IMR-90 (cell line): ENCODE measurements around the gene INPP5D. TPM values are rescaled to one million over a fixed set of nuclear protein-coding genes. Genes with fewer than 3 reads are reported as not detected.

Experiments used
- ATAC-seq: fragments of 200-7000 bp; cut with Tn5 transposase; 2 replicates; pipeline ENCODE4 v1.9.1; 2020; ENCODE audit warnings: low read depth, mild to moderate bottlenecking, moderate library complexity
- BruUV-seq: library from RNA; stranded (reverse); fragments of 400-500 nt; replicated peaks from 2 replicates; lab custom pipeline; 2021; lab: Mats Ljungman, UMichigan
- CTCF ChIA-PET: fragments of 300-600 bp; formaldehyde crosslinking; extraction: SDS; loops from one replicate; lab custom pipeline; 2021; ENCODE audit warnings: antibody characterized with exemption; lab: Yijun Ruan, JAX
- POLR2A ChIA-PET: fragments of 300-600 bp; sonication (Branson Sonifier 250); formaldehyde crosslinking; loops from one replicate; lab custom pipeline; 2022; ENCODE audit warnings: antibody characterized with exemption; ENCODE audit not compliant: unreplicated experiment; lab: Charles Lee
- DNase-seq: peaks from one replicate; pipeline ENCODE4 v3.0.0; 2013
- H2AFZ ChIP-seq: replicated peaks from 2 replicates; pipeline ENCODE3; 2013; ENCODE audit warnings: low read length, mild to moderate bottlenecking; ENCODE audit not compliant: poor library complexity
- H2AK5ac ChIP-seq: 2 replicates; pipeline ENCODE4 v1.6.1; 2013; ENCODE audit warnings: low read depth, low read length, inconsistent platforms
- H2AK9ac ChIP-seq: replicated peaks from 2 replicates; pipeline ENCODE3; 2013; ENCODE audit warnings: mild to moderate bottlenecking, low read depth, low read length, moderate library complexity; ENCODE audit not compliant: poor library complexity
- H2BK120ac ChIP-seq: 2 replicates; pipeline ENCODE4 v1.6.1; 2013; ENCODE audit warnings: low read depth, low read length, inconsistent platforms
- H2BK15ac ChIP-seq: 3 replicates; pipeline ENCODE4 v1.6.1; 2013; ENCODE audit warnings: low read depth, low read length, inconsistent platforms
- H2BK20ac ChIP-seq: 2 replicates; pipeline ENCODE4 v1.6.1; 2013; ENCODE audit warnings: low read depth, mild to moderate bottlenecking, inconsistent platforms, low read length, moderate library complexity
- H2BK5ac ChIP-seq: 2 replicates; pipeline ENCODE4 v1.6.1; 2013; ENCODE audit warnings: mild to moderate bottlenecking, low read depth, low read length, inconsistent platforms; ENCODE audit not compliant: poor library complexity, severe bottlenecking
- H3K14ac ChIP-seq: replicated peaks from 2 replicates; pipeline ENCODE4 v1.6.1; 2013; ENCODE audit warnings: low read depth, low read length, inconsistent platforms
- H3K18ac ChIP-seq: 2 replicates; pipeline ENCODE4 v1.6.1; 2013; ENCODE audit warnings: low read depth, low read length, control low read depth
- H3K23ac ChIP-seq: 2 replicates; pipeline ENCODE4 v1.6.1; 2013; ENCODE audit warnings: low read depth, low read length, inconsistent platforms
- H3K27ac ChIP-seq: 2 replicates; pipeline ENCODE4 v1.5.1; 2013; ENCODE audit warnings: mild to moderate bottlenecking, control low read depth, low read length; ENCODE audit not compliant: insufficient read depth
- H3K27me3 ChIP-seq: 2 replicates; pipeline ENCODE4 v1.6.1; 2013; ENCODE audit warnings: low read length; ENCODE audit not compliant: control insufficient read depth, insufficient read depth
- H3K36me3 ChIP-seq: 2 replicates; pipeline ENCODE4 v1.6.1; 2013; ENCODE audit warnings: low read length, mixed read lengths; ENCODE audit not compliant: control insufficient read depth, insufficient read depth
- H3K4ac ChIP-seq: 2 replicates; pipeline ENCODE4 v1.6.1; 2013; ENCODE audit warnings: low read depth, low read length, inconsistent platforms
- H3K4me1 ChIP-seq: 2 replicates; pipeline ENCODE4 v1.6.1; 2013; ENCODE audit warnings: low read length, mixed read lengths; ENCODE audit not compliant: control insufficient read depth, insufficient read depth
- H3K4me2 ChIP-seq: 2 replicates; pipeline ENCODE4 v1.6.1; 2013; ENCODE audit warnings: low read depth, mild to moderate bottlenecking, control low read depth, low read length, moderate library complexity
- H3K4me3 ChIP-seq: 2 replicates; pipeline ENCODE4 v1.5.1; 2013; ENCODE audit warnings: low read depth, mild to moderate bottlenecking, control low read depth, low read length, moderate library complexity; ENCODE audit not compliant: insufficient read depth
- H3K56ac ChIP-seq: 2 replicates; pipeline ENCODE4 v1.6.1; 2013; ENCODE audit warnings: low read length, inconsistent platforms; ENCODE audit not compliant: insufficient read depth; ENCODE audit errors: extremely low read depth
- H3K79me1 ChIP-seq, 2 experiments: 2 replicates each; pipeline ENCODE4 v1.6.1; 2013; ENCODE audit warnings: low read length in 2 of 2, inconsistent platforms in 1 of 2, low read depth in 1 of 2
- H3K9ac ChIP-seq: 2 replicates; pipeline ENCODE4 v1.6.1; 2013; ENCODE audit warnings: low read depth, low read length, control low read depth
- H3K9me1 ChIP-seq: 2 replicates; pipeline ENCODE4 v1.6.1; 2013; ENCODE audit warnings: low read length, inconsistent platforms; ENCODE audit not compliant: insufficient read depth
- H3K9me3 ChIP-seq: 2 replicates; pipeline ENCODE4 v1.6.1; 2013; ENCODE audit warnings: low read length; ENCODE audit not compliant: control insufficient read depth, insufficient read depth
- H4K20me1 ChIP-seq: 2 replicates; pipeline ENCODE4 v1.6.1; 2013; ENCODE audit warnings: low read length, inconsistent platforms; ENCODE audit not compliant: insufficient read depth
- H4K5ac ChIP-seq: 2 replicates; pipeline ENCODE4 v1.6.1; 2013; ENCODE audit warnings: mild to moderate bottlenecking, low read depth, low read length, control low read depth
- H4K8ac ChIP-seq, 2 experiments: 2 replicates each; pipeline ENCODE4 v1.6.1; 2013; ENCODE audit warnings: low read depth in 2 of 2, low read length in 2 of 2, control low read depth in 1 of 2, inconsistent platforms in 1 of 2
- H4K91ac ChIP-seq: 2 replicates; pipeline ENCODE4 v1.6.1; 2013; ENCODE audit warnings: low read depth, low read length, inconsistent platforms; ENCODE audit not compliant: insufficient read depth
- BHLHE40 ChIP-seq: fragments of 150-350 bp; IDR thresholded peaks from 2 replicates; pipeline ENCODE4 v1.6.1; 2016; ENCODE audit warnings: mild to moderate bottlenecking, low read depth, low read length
- CEBPB ChIP-seq: IDR thresholded peaks from 2 replicates; pipeline ENCODE4 v1.6.1; 2012; ENCODE audit warnings: low read depth, low read length, improper control_type of control experiment
- MAZ ChIP-seq: IDR thresholded peaks from 2 replicates; pipeline ENCODE4 v1.6.1; 2012; ENCODE audit warnings: low read depth, mild to moderate bottlenecking, low read length, improper control_type of control experiment, moderate library complexity, borderline replicate concordance
- MXI1 ChIP-seq: IDR thresholded peaks from 2 replicates; pipeline ENCODE4 v1.6.1; 2012; ENCODE audit warnings: low read depth, mild to moderate bottlenecking, low read length, moderate library complexity, borderline replicate concordance
- NFE2L2 ChIP-seq: fragments of 150-350 bp; IDR thresholded peaks from 2 replicates; pipeline ENCODE4 v1.6.1; 2016; ENCODE audit warnings: low read depth, mild to moderate bottlenecking, low read length
- POLR2A ChIP-seq: IDR thresholded peaks from 2 replicates; pipeline ENCODE4 v1.6.1; 2012; ENCODE audit warnings: mild to moderate bottlenecking, low read depth, low read length
- RAD21 ChIP-seq: IDR thresholded peaks from 2 replicates; pipeline ENCODE4 v1.6.1; 2012; ENCODE audit warnings: low read length, improper control_type of control experiment
- RCOR1 ChIP-seq: IDR thresholded peaks from 2 replicates; pipeline ENCODE4 v1.6.1; 2012; ENCODE audit warnings: mild to moderate bottlenecking, low read length, improper control_type of control experiment; ENCODE audit not compliant: insufficient replicate concordance
- SMC3 ChIP-seq: fragments of 150-350 bp; IDR thresholded peaks from 2 replicates; pipeline ENCODE4 v1.6.1; 2016; ENCODE audit warnings: low read depth, mild to moderate bottlenecking, antibody characterized with exemption, low read length, moderate library complexity
- WGBS, 2 experiments: methylation state at CpG; one replicate each; pipeline versions ENCODE4 v1.1.5 to v1.1.7; 2013; ENCODE audit warnings: missing lambda C conversion rate in 2 of 2; ENCODE audit not compliant: insufficient read length in 1 of 2; ENCODE audit errors: extremely low coverage in 2 of 2; 5-methylcytosine and 5-hydroxymethylcytosine counted together
- dilution Hi-C: fragments of 300-500 bp; cut with HindIII; formaldehyde crosslinking; loops from one replicate; pipeline ENCODE4 v1.14.3; 2018; ENCODE audit warnings: low sequenced_read_pairs; ENCODE audit not compliant: unreplicated experiment
- in situ Hi-C: fragments of 300-500 bp; cut with MboI; formaldehyde crosslinking; loops from 3 replicates; pipeline ENCODE4 v1.14.3; 2019; ENCODE audit warnings: low sequenced_read_pairs, inconsistent platforms, mixed read lengths
- intact Hi-C: fragments of 100-400 bp; cut with micrococcal nuclease; formaldehyde crosslinking; loops from 2 replicates; pipeline ENCODE4 v1.10.0; 2022
- polyA plus RNA-seq, 3 experiments: library from polyadenylated mRNA; depleted of rRNA; stranded (reverse); fragments of >200 nt; gene quantifications; 2 replicates each; pipeline ENCODE4 v1.2.3, GENCODE V29; 2012; ENCODE audit warnings: low replicate concordance in 1 of 3
- total RNA-seq: library from RNA; depleted of rRNA; stranded (reverse); fragments of >200 nt; gene quantifications from 2 replicates; pipeline ENCODE4 v1.2.3, GENCODE V29; 2012
- TF ChIP-seq, protein P1 (sequence below): fragments of 150-350 bp; IDR thresholded peaks from 2 replicates; pipeline ENCODE4 v1.6.1; 2016; ENCODE audit warnings: low read depth, mild to moderate bottlenecking, low read length, moderate library complexity, borderline replicate concordance

INPP5D gene
- total and polyA plus RNA-seq, 2 of the 4 experiments (the other 2 are of a cell fraction) = 0.18 to 0.29 TPM

DNA sequence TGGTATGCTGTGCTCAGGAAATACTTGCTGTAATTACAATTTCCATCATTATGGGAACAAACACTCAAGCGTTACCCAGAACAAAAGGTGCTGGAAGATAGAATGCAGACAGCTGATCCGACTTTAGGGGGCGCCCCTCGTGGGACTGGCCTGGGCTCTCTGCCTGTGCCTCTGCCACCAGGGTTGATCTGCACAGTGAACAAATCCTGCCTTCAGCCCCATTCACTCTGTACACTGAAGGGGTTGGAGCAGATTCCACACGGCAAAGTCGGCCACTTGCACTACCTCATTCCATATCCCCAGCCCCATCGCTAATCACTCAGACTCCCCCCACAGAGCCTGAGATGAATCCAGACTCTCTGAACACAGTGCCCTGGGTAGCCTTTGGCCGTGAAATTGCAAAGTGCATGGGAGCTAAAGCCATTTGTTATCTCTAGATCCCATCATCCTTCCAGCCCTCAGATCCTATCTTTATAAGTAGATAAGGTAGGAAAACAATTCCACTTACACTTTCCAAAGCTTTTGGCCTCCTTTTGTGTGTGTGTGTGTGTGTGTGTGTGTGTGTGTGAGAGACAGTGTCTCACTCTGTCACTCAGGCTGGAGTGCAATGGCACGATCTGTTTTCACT lies 69.3 kb downstream of the INPP5D start:
- H3K4me3 ChIP-seq = no peak overlapping the region
- H2AK9ac ChIP-seq = no peak overlapping the region
- no peak overlapping the region for H2BK120ac ChIP-seq
- ChIA-PET CTCF (no interaction called here), POLR2A (no interaction called here)
- dilution Hi-C loops (no loop called here), in situ Hi-C loops (no loop called here), intact Hi-C loops (no loop called here)
- no peak overlapping the region for H2AK5ac ChIP-seq
- H3K9me3 ChIP-seq = no peaks in the 10 kb centered on the region
- H4K5ac ChIP-seq = no peak overlapping the region
- WGBS, 2 experiments = no CpG with 5 or more reads among the region's 9 CpGs
- peaks cover 18% of the 10 kb centered on the region for H3K27me3 ChIP-seq
- H4K91ac ChIP-seq = no peak overlapping the region
- H2BK20ac ChIP-seq = no peak overlapping the region
- no peaks in the 10 kb centered on the region for H3K36me3 ChIP-seq
- no peak overlapping the region for H3K14ac ChIP-seq
- no peaks in the 10 kb centered on the region for H3K4me1 ChIP-seq
- TF ChIP-seq SMC3 (no peak), CEBPB (no peak), RAD21 (no peak), RCOR1 (no peak), MAZ (no peak), MXI1 (no peak), POLR2A (no peak), BHLHE40 (no peak), NFE2L2 (no peak)
- TF ChIP-seq, protein P1, sequence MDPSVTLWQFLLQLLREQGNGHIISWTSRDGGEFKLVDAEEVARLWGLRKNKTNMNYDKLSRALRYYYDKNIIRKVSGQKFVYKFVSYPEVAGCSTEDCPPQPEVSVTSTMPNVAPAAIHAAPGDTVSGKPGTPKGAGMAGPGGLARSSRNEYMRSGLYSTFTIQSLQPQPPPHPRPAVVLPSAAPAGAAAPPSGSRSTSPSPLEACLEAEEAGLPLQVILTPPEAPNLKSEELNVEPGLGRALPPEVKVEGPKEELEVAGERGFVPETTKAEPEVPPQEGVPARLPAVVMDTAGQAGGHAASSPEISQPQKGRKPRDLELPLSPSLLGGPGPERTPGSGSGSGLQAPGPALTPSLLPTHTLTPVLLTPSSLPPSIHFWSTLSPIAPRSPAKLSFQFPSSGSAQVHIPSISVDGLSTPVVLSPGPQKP = no peak
- H2BK5ac ChIP-seq = no peak overlapping the region
- no peak overlapping the region for H3K9ac ChIP-seq
- H2AFZ ChIP-seq = peak overlapping the region; percentile 63
- no peak overlapping the region for H3K4me2 ChIP-seq
- H3K18ac ChIP-seq = no peak overlapping the region
- no peaks in the 10 kb centered on the region for H3K79me1 ChIP-seq
- H3K56ac ChIP-seq = no peak overlapping the region
- H2BK15ac ChIP-seq = no peak overlapping the region
- H3K27ac ChIP-seq = no peak overlapping the region
- H3K9me1 ChIP-seq = no peaks in the 10 kb centered on the region
- no TSS peak for BruUV-seq
- DNase-seq (no peak), ATAC-seq (no peak)
- H3K4ac ChIP-seq = no peak overlapping the region
- H4K8ac ChIP-seq = no peak overlapping the region
- no peaks in the 10 kb centered on the region; the same call in 1 of the 2 replicates for H4K20me1 ChIP-seq
- no peak overlapping the region for H3K23ac ChIP-seq
